Measurements from ENCODE around the gene OR52N2.

The OR52N2 gene

GRCh38 chr11:5841797-5842196, 33.1 kb downstream of the OR52N2 start, which contains the start of gene OR52E6:
OR52E6 (minus strand) TSS chr11:5841897; CDS start chr11:5841897, 0 bp downstream.
- no peak for TF ChIP-seq GATA3 (IDR thresholded peaks at IDR 0.05; ENCODE audit: low read depth, low read length)
- TF ChIP-seq GATA2 (IDR thresholded peaks at IDR 0.05; ENCODE audit: low read depth, low read length): no peak

- TF ChIP-seq GATA2 (IDR thresholded peaks at IDR 0.05; ENCODE audit: low read depth, low read length) (no peak), GATA3 (IDR thresholded peaks at IDR 0.05; ENCODE audit: low read depth, low read length) (no peak)
These were observed 38.0 kb downstream of the OR52N2 start for GRCh38 chr11:5846701-5847100.

GRCh38 chr11:5847711-5848110, 39.0 kb downstream of the OR52N2 start:
- no peak for TF ChIP-seq GATA2 (IDR thresholded peaks at IDR 0.05; ENCODE audit: low read depth, low read length)
- no peak for TF ChIP-seq GATA3 (IDR thresholded peaks at IDR 0.05; ENCODE audit: low read depth, low read length)

- TF ChIP-seq GATA3 (IDR thresholded peaks at IDR 0.05; ENCODE audit: low read depth, low read length) (no peak), GATA2 (IDR thresholded peaks at IDR 0.05; ENCODE audit: low read depth, low read length) (no peak)
These were observed 42.3 kb downstream of the OR52N2 start for GRCh38 chr11:5851002-5851401.

- TF ChIP-seq GATA2 (IDR thresholded peaks at IDR 0.05; ENCODE audit: low read depth, low read length) (no peak), GATA3 (IDR thresholded peaks at IDR 0.05; ENCODE audit: low read depth, low read length) (no peak)
These were observed 48.9 kb downstream of the OR52N2 start, which contains the start of gene OR52E8 for GRCh38 chr11:5857590-5857989. OR52E8 (minus strand) TSS chr11:5857690; CDS start chr11:5857690, 0 bp downstream.

GRCh38 chr11:5865826-5866225, 57.1 kb downstream of the OR52N2 start:
- TF ChIP-seq GATA3 (IDR thresholded peaks at IDR 0.05; ENCODE audit: low read depth, low read length): no peak
- TF ChIP-seq GATA2 (IDR thresholded peaks at IDR 0.05; ENCODE audit: low read depth, low read length): no peak
